HEK293 (cell line): ENCODE data around the gene FADS2.

Experiments used
- CTCF ChIA-PET: fragments of 350-600 bp; formaldehyde crosslinking; extraction: SDS; loops from one replicate; lab custom pipeline; 2021; ENCODE audit warnings: antibody characterized with exemption; lab: Yijun Ruan, JAX
- POLR2A ChIA-PET: fragments of 300-600 bp; formaldehyde crosslinking; extraction: SDS; loops from one replicate; lab custom pipeline; 2020; ENCODE audit warnings: antibody characterized with exemption, inconsistent platforms; lab: Yijun Ruan, JAX
- H3K27ac ChIP-seq: fragments of 200-500 bp; sonication (Bioruptor generic); 2 replicates; pipeline ENCODE4 v1.5.1; 2014; ENCODE audit warnings: low read depth, low read length, control low read depth, inconsistent platforms; ENCODE audit errors: extremely low read depth
- H3K36me3 ChIP-seq, 2 experiments: fragments of 200-500 bp in 1 of 2; sonication (Bioruptor generic) in 1 of 2; 1 replicate in 1 of 2; 2 replicates in 1 of 2; pipeline ENCODE4 v1.5.1; 2014 to 2017; ENCODE audit warnings: inconsistent platforms in 2 of 2, low read length in 2 of 2; ENCODE audit not compliant: control insufficient read depth in 2 of 2, insufficient read depth in 1 of 2
- H3K4me1 ChIP-seq: fragments of 200-500 bp; sonication (Bioruptor generic); 2 replicates; pipeline ENCODE4 v1.5.1; 2014; ENCODE audit warnings: mild to moderate bottlenecking, low read length, inconsistent platforms; ENCODE audit not compliant: control insufficient read depth, insufficient read depth
- H3K4me3 ChIP-seq: 2 replicates; pipeline ENCODE4 v1.5.1; 2011; ENCODE audit warnings: low read depth, mild to moderate bottlenecking, control low read depth, low read length, moderate library complexity
- H3K9me3 ChIP-seq: fragments of 200-500 bp; sonication (Bioruptor generic); 2 replicates; pipeline ENCODE4 v1.5.1; 2014; ENCODE audit warnings: low read depth, low read length, inconsistent platforms; ENCODE audit not compliant: control insufficient read depth, insufficient read depth
- SALL2 ChIP-seq: fragments of 450-650 bp; formaldehyde crosslinking; IDR thresholded peaks from 2 replicates; pipeline ENCODE4 v1.5.0; 2017; ENCODE audit warnings: missing biosample characterization, mild to moderate bottlenecking, missing genetic modification characterization, borderline replicate concordance
- ZBTB11 ChIP-seq: fragments of 450-650 bp; formaldehyde crosslinking; conservative IDR thresholded peaks from 2 replicates; pipeline ENCODE4 v1.5.1; 2016; ENCODE audit warnings: low read depth, missing biosample characterization, missing genetic modification characterization
- ZBTB8A ChIP-seq: fragments of 450-650 bp; formaldehyde crosslinking; IDR thresholded peaks from 2 replicates; pipeline ENCODE4 v1.5.1; 2016; ENCODE audit warnings: missing biosample characterization, missing genetic modification characterization
- ZNF266 ChIP-seq: fragments of 450-650 bp; formaldehyde crosslinking; IDR thresholded peaks from 2 replicates; pipeline ENCODE4 v1.5.1; 2016; ENCODE audit warnings: missing biosample characterization, missing genetic modification characterization, low read depth
- ZNF394 ChIP-seq: fragments of 450-650 bp; formaldehyde crosslinking; IDR thresholded peaks from 2 replicates; pipeline ENCODE4 v1.5.1; 2016; ENCODE audit warnings: missing biosample characterization, missing genetic modification characterization, mild to moderate bottlenecking, moderate library complexity, borderline replicate concordance
- ZNF48 ChIP-seq: fragments of 450-650 bp; formaldehyde crosslinking; IDR thresholded peaks from 2 replicates; pipeline ENCODE4 v1.5.1; 2016; ENCODE audit warnings: missing biosample characterization, missing genetic modification characterization
- ZNF626 ChIP-seq: fragments of 450-650 bp; sonication (Bioruptor Pico); formaldehyde crosslinking; IDR thresholded peaks from 2 replicates; pipeline ENCODE4 v1.5.1; 2018; ENCODE audit warnings: missing biosample characterization, missing genetic modification characterization, inconsistent platforms
- ZNF777 ChIP-seq: fragments of 450-650 bp; formaldehyde crosslinking; IDR thresholded peaks from 2 replicates; pipeline ENCODE4 v1.5.1; 2017; ENCODE audit warnings: missing biosample characterization, missing genetic modification characterization, borderline replicate concordance
- ZNF830 ChIP-seq: fragments of 450-650 bp; IDR thresholded peaks from 2 replicates; pipeline ENCODE4 v1.5.0; 2018; ENCODE audit warnings: missing biosample characterization, missing genetic modification characterization, low read depth, mild to moderate bottlenecking, moderate library complexity
- ZSCAN23 ChIP-seq: fragments of 450-650 bp; formaldehyde crosslinking; IDR thresholded peaks from 2 replicates; pipeline ENCODE4 v1.5.1; 2016; ENCODE audit warnings: missing biosample characterization, missing genetic modification characterization
- TF ChIP-seq, protein P1 (sequence below): fragments of 450-650 bp; formaldehyde crosslinking; IDR thresholded peaks from 2 replicates; pipeline ENCODE4 v1.5.1; 2016; ENCODE audit warnings: missing biosample characterization, missing genetic modification characterization
- TF ChIP-seq, protein P2 (sequence below): fragments of 450-650 bp; IDR thresholded peaks from 2 replicates; pipeline ENCODE4 v1.5.1; 2018; ENCODE audit warnings: missing biosample characterization, missing genetic modification characterization
- TF ChIP-seq, protein P3 (sequence below): fragments of 450-650 bp; formaldehyde crosslinking; IDR thresholded peaks from 2 replicates; pipeline ENCODE4 v1.5.1; 2016; ENCODE audit warnings: missing biosample characterization, missing genetic modification characterization

FADS2 gene

GRCh38 chr11:61869708-61870451 is 41.8 kb downstream of the FADS2 start (continued):
- TF ChIP-seq, protein P1, sequence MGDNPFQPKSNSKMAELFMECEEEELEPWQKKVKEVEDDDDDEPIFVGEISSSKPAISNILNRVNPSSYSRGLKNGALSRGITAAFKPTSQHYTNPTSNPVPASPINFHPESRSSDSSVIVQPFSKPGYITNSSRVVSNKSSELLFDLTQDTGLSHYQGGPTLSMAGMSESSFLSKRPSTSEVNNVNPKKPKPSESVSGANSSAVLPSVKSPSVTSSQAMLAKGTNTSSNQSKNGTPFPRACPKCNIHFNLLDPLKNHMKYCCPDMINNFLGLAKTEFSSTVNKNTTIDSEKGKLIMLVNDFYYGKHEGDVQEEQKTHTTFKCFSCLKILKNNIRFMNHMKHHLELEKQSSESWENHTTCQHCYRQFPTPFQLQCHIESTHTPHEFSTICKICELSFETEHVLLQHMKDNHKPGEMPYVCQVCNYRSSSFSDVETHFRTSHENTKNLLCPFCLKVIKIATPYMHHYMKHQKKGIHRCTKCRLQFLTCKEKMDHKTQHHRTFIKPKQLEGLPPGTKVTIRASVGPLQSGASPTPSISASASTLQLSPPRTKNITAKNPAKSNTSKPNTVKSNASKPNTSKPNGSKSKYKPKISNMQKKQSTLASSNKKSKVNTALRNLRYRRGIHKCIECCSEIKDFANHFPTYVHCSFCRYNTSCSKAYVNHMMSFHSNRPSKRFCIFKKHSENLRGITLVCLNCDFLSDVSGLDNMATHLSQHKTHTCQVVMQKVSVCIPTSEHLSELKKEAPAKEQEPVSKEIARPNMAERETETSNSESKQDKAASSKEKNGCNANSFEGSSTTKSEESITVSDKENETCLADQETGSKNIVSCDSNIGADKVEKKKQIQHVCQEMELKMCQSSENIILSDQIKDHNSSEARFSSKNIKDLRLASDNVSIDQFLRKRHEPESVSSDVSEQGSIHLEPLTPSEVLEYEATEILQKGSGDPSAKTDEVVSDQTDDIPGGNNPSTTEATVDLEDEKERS (tag by site-specific recombination) = no peak
- TF ChIP-seq ZNF48 (tag by site-specific recombination) = no peak

GRCh38 chr11:61870541-61871031 is 42.5 kb downstream of the FADS2 start:
- no peaks in the 10 kb centered on the region for H3K9me3 ChIP-seq
- H3K4me1 ChIP-seq = no peaks in the 10 kb centered on the region
- TF ChIP-seq SALL2 (tag by site-specific recombination) = no peak
- peak; percentile 85 for TF ChIP-seq ZBTB11 (tag by site-specific recombination)
- TF ChIP-seq ZSCAN23 (tag by site-specific recombination) = no peak
- no peak for TF ChIP-seq ZNF830
- TF ChIP-seq, protein P2, sequence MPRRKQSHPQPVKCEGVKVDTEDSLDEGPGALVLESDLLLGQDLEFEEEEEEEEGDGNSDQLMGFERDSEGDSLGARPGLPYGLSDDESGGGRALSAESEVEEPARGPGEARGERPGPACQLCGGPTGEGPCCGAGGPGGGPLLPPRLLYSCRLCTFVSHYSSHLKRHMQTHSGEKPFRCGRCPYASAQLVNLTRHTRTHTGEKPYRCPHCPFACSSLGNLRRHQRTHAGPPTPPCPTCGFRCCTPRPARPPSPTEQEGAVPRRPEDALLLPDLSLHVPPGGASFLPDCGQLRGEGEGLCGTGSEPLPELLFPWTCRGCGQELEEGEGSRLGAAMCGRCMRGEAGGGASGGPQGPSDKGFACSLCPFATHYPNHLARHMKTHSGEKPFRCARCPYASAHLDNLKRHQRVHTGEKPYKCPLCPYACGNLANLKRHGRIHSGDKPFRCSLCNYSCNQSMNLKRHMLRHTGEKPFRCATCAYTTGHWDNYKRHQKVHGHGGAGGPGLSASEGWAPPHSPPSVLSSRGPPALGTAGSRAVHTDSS = no peak
- no peak for TF ChIP-seq ZNF626 (tag by site-specific recombination)
- 0 out of 2 replicates have a peak, but pooled peaks have one; percentile 5 for TF ChIP-seq ZBTB8A (tag by site-specific recombination)
- TF ChIP-seq ZNF394 (tag by site-specific recombination) = peak; percentile 36; the same call in 1 of the 2 replicates
- no peak for TF ChIP-seq ZNF266
- TF ChIP-seq, protein P3, sequence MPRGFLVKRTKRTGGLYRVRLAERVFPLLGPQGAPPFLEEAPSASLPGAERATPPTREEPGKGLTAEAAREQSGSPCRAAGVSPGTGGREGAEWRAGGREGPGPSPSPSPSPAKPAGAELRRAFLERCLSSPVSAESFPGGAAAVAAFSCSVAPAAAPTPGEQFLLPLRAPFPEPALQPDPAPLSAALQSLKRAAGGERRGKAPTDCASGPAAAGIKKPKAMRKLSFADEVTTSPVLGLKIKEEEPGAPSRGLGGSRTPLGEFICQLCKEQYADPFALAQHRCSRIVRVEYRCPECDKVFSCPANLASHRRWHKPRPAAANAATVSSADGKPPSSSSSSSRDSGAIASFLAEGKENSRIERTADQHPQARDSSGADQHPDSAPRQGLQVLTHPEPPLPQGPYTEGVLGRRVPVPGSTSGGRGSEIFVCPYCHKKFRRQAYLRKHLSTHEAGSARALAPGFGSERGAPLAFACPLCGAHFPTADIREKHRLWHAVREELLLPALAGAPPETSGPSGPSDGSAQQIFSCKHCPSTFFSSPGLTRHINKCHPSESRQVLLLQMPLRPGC (tag by site-specific recombination) = no peak
- TF ChIP-seq ZNF777 (tag by site-specific recombination) = no peak
- H3K4me3 ChIP-seq = no peak overlapping the region
- ChIA-PET POLR2A (interaction anchor here (1.2 kb wide), 1 partner anchor 74 kb away, joined by 4 read pairs; no protein-coding TSS in a partner anchor), CTCF (interaction anchor here (0.5 to 6.4 kb wide), 31 partner anchors 12 to 416 kb away, joined by 3 to 64 read pairs (median 4); partner anchors contain the start of gene FADS2)
- H3K36me3 ChIP-seq = no peaks in the 10 kb centered on the region
- no peak overlapping the region for H3K27ac ChIP-seq
